Stomach smooth muscle (tissue), 2 donors: ENCODE data around the gene ATP8B4.

Experiments
- H3K27ac ChIP-seq: one replicate; pipeline ENCODE4 v1.7.0; 2013; ENCODE audit warnings: mild to moderate bottlenecking, low read length, inconsistent platforms
- H3K27me3 ChIP-seq, 2 donors: one replicate each; pipeline ENCODE4 v1.7.0; 2013; ENCODE audit warnings: low read length in 2 of 2; ENCODE audit not compliant: insufficient read depth in 2 of 2, control insufficient read depth in 1 of 2
- H3K36me3 ChIP-seq, 2 donors: one replicate each; pipeline ENCODE4 v1.7.0; 2013; ENCODE audit warnings: low read length in 2 of 2; ENCODE audit not compliant: control insufficient read depth in 2 of 2, insufficient read depth in 2 of 2
- H3K4me1 ChIP-seq: one replicate; pipeline ENCODE4 v1.7.0; 2013; ENCODE audit warnings: low read length; ENCODE audit not compliant: control insufficient read depth, insufficient read depth
- H3K4me3 ChIP-seq, 2 donors: one replicate each; pipeline ENCODE4 v1.7.0; 2013; ENCODE audit warnings: low read length in 2 of 2
- H3K9ac ChIP-seq, 2 donors: one replicate each; pipeline ENCODE4 v1.7.0; 2013; ENCODE audit warnings: low read length in 2 of 2, mild to moderate bottlenecking in 1 of 2
- H3K9me3 ChIP-seq, 2 donors: one replicate each; pipeline ENCODE4 v1.7.0; 2013; ENCODE audit warnings: low read length in 2 of 2; ENCODE audit not compliant: control insufficient read depth in 2 of 2
- donor health status: healthy.
- donor health status: Pancreatic carcinoma.

The ATP8B4 gene

DNA sequence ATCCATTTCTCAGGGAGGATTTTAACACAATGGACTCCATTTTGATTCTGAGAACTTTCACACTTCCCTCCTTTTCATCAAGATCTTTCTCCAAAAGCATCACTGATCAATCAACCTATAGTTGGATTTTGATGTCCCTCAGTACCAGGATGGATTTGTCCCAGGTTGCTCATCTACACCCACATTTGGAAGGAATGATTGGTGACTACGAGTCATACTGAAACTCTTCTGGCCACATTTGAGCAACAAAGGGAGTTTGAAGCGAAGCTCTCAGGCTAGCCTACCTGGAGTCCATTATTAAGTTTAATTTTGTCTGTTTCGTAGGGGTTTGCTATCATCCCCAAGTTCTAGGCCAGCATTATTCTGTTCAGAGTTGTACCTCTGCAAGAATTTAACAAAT lies 31.3 kb upstream of the ATP8B4 start:
- H3K27ac ChIP-seq: no peak overlapping the region
- no peaks in the 10 kb centered on the region for H3K36me3 ChIP-seq
- no peaks in the 10 kb centered on the region for H3K4me1 ChIP-seq
- no peaks in the 10 kb centered on the region for H3K9me3 ChIP-seq
- no peaks in the 10 kb centered on the region for H3K27me3 ChIP-seq
- H3K9ac ChIP-seq: no peak overlapping the region
- H3K4me3 ChIP-seq: no peak overlapping the region

DNA sequence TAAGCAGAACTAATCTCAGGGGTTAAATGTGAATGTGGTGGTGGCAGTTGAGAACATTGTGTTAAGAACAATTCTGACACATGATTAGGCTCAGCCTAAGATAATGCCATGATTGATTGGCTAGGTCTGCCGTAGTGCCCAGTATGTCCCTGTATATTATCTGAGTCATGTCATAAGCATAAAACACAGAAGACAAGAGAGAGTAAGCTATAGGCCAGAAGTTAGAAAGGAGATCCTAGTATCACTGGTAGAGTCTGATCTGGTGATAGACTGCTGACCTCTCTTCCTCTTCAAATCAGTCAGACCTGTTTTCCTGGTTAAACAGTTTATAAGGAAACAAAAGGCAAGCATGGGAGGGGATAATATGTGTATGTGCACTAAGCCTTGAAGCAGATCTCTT lies 30.1 kb upstream of the ATP8B4 start:
- no peak overlapping the region for H3K4me3 ChIP-seq
- H3K27me3 ChIP-seq: no peaks in the 10 kb centered on the region
- H3K4me1 ChIP-seq: no peaks in the 10 kb centered on the region
- no peaks in the 10 kb centered on the region for H3K36me3 ChIP-seq
- no peak overlapping the region for H3K27ac ChIP-seq
- H3K9me3 ChIP-seq: no peaks in the 10 kb centered on the region
- H3K9ac ChIP-seq: no peak overlapping the region

GRCh38 chr15:50148362-50148963 lies 29.4 kb upstream of the ATP8B4 start:
- no peak overlapping the region for H3K4me3 ChIP-seq
- H3K36me3 ChIP-seq: no peaks in the 10 kb centered on the region
- H3K27me3 ChIP-seq: no peaks in the 10 kb centered on the region
- H3K9me3 ChIP-seq: no peaks in the 10 kb centered on the region
- no peaks in the 10 kb centered on the region for H3K4me1 ChIP-seq
- no peak overlapping the region for H3K27ac ChIP-seq
- H3K9ac ChIP-seq: no peak overlapping the region

DNA sequence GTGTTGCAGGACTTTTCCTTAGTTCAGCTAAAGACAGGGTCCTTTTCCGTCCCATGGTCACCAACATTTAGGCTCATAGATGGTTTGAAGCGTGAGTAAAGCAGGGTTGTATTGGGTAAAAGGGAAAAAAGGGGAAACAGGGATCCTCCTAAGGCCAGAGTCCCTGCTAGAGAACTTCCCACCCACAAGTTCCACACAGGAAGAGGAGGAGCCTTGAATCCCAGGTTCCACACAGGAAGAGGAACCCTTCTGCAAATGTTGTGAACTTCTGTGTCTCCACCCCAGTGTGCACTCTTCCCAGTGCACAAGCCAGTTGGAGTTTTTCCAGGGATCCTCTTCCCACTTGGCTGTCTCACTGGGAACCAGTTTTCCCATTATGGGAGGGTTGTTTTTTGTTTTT lies 27.6 kb upstream of the ATP8B4 start:
- Histone ChIP-seq H3K27ac (no peak overlapping the region), H3K9me3 (no peaks in the 10 kb centered on the region), H3K4me1 (no peaks in the 10 kb centered on the region), H3K27me3 (no peaks in the 10 kb centered on the region), H3K9ac (no peak overlapping the region), H3K36me3 (no peaks in the 10 kb centered on the region), H3K4me3 (no peak overlapping the region)

DNA sequence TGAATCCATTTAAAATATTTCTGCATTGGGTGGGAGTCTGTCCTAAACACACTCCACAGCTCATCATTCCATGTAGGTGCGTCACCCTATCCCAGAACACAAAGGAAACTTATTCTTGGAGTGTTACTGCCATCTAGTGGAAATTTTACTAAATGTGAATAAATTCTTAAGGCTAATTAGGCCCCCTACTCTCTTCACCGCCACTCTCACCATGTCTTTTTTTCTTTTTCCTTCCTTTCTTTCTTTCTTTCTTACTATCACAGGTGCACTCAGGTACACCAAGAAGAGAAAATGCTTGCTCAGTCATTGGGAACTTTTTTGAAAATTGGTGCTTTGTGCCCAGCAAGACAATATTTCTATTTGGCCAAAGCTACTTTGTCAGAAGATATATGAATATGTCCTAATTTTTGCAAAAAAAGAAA lies 26.4 kb upstream of the ATP8B4 start:
- no peak overlapping the region for H3K4me3 ChIP-seq
- no peaks in the 10 kb centered on the region for H3K4me1 ChIP-seq
- H3K27ac ChIP-seq: no peak overlapping the region
- no peaks in the 10 kb centered on the region for H3K9me3 ChIP-seq
- H3K9ac ChIP-seq: no peak overlapping the region
- no peaks in the 10 kb centered on the region for H3K27me3 ChIP-seq
- no peaks in the 10 kb centered on the region for H3K36me3 ChIP-seq

DNA sequence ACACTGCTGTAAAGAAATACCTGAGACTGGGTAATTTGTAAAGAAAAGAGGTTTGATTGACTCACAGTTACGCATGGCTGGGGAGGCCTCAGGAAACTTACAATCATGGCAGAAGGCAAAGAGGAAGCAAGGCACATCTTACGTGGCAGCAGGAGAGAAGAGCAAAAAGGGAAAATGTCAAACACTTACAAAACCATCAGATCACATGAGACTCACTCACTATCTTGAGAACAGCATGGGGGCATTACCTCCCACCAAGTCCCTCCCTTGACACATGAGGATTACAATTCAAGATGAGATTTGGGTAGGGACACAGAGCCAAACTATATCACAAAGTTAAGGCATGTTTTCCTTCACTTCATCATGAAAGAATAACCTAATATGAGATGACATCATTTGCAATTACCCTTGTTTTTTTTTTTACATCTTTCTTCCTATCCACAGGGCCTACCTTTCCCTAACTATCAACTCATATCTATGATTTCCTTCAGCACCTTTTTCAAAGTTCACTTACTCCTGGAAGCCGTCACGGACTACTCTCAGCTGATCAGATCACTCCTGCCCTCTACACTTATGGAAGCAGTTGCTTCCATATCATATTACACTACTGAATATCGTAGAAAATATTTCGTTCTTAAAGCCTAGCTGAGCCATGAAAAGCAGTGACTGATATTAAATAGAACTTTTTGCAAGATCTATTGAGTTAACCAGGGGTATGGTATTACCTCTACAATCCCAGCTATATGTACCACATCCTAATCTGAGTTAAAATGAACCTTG lies 25.5 kb upstream of the ATP8B4 start:
- no peak overlapping the region for H3K27ac ChIP-seq
- no peaks in the 10 kb centered on the region for H3K9me3 ChIP-seq
- no peaks in the 10 kb centered on the region for H3K27me3 ChIP-seq
- H3K36me3 ChIP-seq: no peaks in the 10 kb centered on the region
- no peak overlapping the region for H3K4me3 ChIP-seq
- no peak overlapping the region for H3K9ac ChIP-seq
- no peaks in the 10 kb centered on the region for H3K4me1 ChIP-seq

- H3K4me3 ChIP-seq: no peak overlapping the region
- H3K4me1 ChIP-seq: no peaks in the 10 kb centered on the region
- no peaks in the 10 kb centered on the region for H3K36me3 ChIP-seq
- no peak overlapping the region for H3K9ac ChIP-seq
- no peaks in the 10 kb centered on the region for H3K9me3 ChIP-seq
- no peak overlapping the region for H3K27ac ChIP-seq
- H3K27me3 ChIP-seq: no peaks in the 10 kb centered on the region
Observed at GRCh38 chr15:50143255-50143860, 24.3 kb upstream of the ATP8B4 start.

GRCh38 chr15:50141856-50142255 lies 22.8 kb upstream of the ATP8B4 start:
- Histone ChIP-seq H3K4me3 (no peak overlapping the region), H3K36me3 (no peaks in the 10 kb centered on the region), H3K9ac (no peak overlapping the region), H3K9me3 (no peaks in the 10 kb centered on the region), H3K27me3 (no peaks in the 10 kb centered on the region), H3K27ac (no peak overlapping the region), H3K4me1 (no peaks in the 10 kb centered on the region)

DNA sequence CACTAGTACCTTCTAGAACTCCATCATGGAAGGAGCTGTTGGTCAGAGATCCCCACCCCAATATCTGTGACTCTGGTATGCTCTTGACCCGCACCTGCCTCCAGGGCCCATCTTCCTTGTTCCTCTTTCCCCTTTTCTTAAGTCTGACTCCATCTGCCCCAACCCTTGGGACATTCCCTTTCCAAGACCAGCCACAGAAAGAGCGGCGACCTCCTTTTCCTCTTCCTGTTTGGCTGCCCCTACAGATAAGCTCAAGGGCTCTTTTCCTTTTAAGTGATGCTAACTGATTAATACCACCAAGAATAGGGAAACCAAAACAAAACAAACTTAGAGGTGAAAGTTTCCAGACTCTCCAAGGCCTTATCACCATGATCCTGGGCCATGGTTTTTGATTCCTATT lies 21.9 kb upstream of the ATP8B4 start:
- Histone ChIP-seq H3K9ac (no peak overlapping the region), H3K9me3 (no peaks in the 10 kb centered on the region), H3K27me3 (no peaks in the 10 kb centered on the region), H3K27ac (no peak overlapping the region), H3K4me3 (no peak overlapping the region), H3K4me1 (peaks cover 3% of the 10 kb centered on the region), H3K36me3 (no peaks in the 10 kb centered on the region)

DNA sequence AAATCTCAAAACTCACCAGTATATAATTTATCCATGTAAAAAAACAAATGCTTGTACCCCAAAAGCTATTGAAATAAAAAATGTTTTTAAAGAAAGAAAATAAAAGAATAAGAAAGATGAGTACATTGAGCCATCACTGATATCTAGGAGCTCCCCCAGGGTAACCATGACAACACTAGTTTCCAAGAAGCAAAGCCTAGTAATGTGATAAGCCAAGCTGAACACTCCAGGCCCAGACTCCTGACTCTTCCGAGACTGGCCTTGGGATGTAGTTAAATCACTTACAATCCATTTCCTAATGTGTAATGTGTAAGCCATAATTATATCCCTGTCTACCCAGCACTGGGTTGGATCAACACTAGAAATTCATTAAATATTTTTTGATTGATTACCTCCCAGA lies 21.1 kb upstream of the ATP8B4 start:
- H3K27ac ChIP-seq: no peak overlapping the region
- H3K9me3 ChIP-seq: no peaks in the 10 kb centered on the region
- H3K27me3 ChIP-seq: no peaks in the 10 kb centered on the region
- H3K9ac ChIP-seq: no peak overlapping the region
- no peaks in the 10 kb centered on the region for H3K36me3 ChIP-seq
- no peak overlapping the region for H3K4me3 ChIP-seq
- H3K4me1 ChIP-seq: peaks cover 4% of the 10 kb centered on the region

DNA sequence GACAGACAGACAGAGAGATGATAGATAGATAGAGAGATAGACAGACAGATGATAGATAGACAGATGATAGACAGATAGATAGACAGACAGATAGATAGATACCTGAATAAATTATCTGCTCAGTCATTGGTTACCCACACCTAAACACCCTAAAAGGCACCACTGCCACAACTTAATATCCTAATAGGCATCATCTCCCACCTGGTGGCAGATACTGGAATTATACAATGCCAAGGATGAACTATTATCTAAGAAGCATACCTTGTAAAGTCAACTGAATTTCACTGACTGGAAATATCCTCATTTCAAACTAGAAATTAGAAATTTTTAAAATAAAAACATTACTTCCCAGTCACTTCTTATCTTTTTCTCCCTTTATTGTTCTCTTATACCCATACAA lies 19.4 kb upstream of the ATP8B4 start:
- Histone ChIP-seq H3K9me3 (no peaks in the 10 kb centered on the region), H3K27ac (no peak overlapping the region), H3K27me3 (no peaks in the 10 kb centered on the region), H3K4me3 (no peak overlapping the region), H3K4me1 (peaks cover 4% of the 10 kb centered on the region), H3K9ac (no peak overlapping the region), H3K36me3 (no peaks in the 10 kb centered on the region)
